ENCODE measurements around the gene KCNF1.

Gene KCNF1

GRCh38 chr2:10921525-10921924 is 9.8 kb downstream of the KCNF1 start:
- no peak for DNase-seq (ENCODE audit: low spot score)

GRCh38 chr2:10922307-10923007 is 10.7 kb downstream of the KCNF1 start:
- DNase-seq (ENCODE audit: low spot score): no peak

GRCh38 chr2:10923008-10923375 is 11.3 kb downstream of the KCNF1 start:
- DNase-seq (ENCODE audit: low spot score): no peak

GRCh38 chr2:10923965-10924364 is 12.2 kb downstream of the KCNF1 start:
- DNase-seq (ENCODE audit: low spot score): no peak

GRCh38 chr2:10924441-10924840 is 12.7 kb downstream of the KCNF1 start:
- peak; percentile 72 for DNase-seq (ENCODE audit: low spot score)

- no peak for DNase-seq (ENCODE audit: low spot score)
Observed at GRCh38 chr2:10924859-10925258, 13.1 kb downstream of the KCNF1 start.

- no peak for DNase-seq (ENCODE audit: low spot score)
Observed at GRCh38 chr2:10926191-10926820, 14.6 kb downstream of the KCNF1 start.

- DNase-seq (ENCODE audit: low spot score): no peak
Observed at GRCh38 chr2:10930721-10931516, 19.2 kb downstream of the KCNF1 start.

- DNase-seq (ENCODE audit: low spot score): peak; percentile 83
Observed at GRCh38 chr2:10931710-10932255, 20.0 kb downstream of the KCNF1 start.

- no peak for DNase-seq (ENCODE audit: low spot score)
Observed at GRCh38 chr2:10932345-10933151, 20.8 kb downstream of the KCNF1 start.

GRCh38 chr2:10933700-10934225 is 22.0 kb downstream of the KCNF1 start:
- DNase-seq (ENCODE audit: low spot score): no peak

GRCh38 chr2:10934308-10934978 is 22.7 kb downstream of the KCNF1 start:
- DNase-seq (ENCODE audit: low spot score): no peak

GRCh38 chr2:10934979-10935350 is 23.2 kb downstream of the KCNF1 start:
- no peak for DNase-seq (ENCODE audit: low spot score)

- no peak for DNase-seq (ENCODE audit: low spot score)
Observed at GRCh38 chr2:10935366-10935918, 23.7 kb downstream of the KCNF1 start.

- DNase-seq (ENCODE audit: low spot score): peak; percentile 94
Observed at GRCh38 chr2:10935953-10936942, 24.5 kb downstream of the KCNF1 start.

- no peak for DNase-seq (ENCODE audit: low spot score)
Observed at GRCh38 chr2:10939058-10939457, 27.3 kb downstream of the KCNF1 start.

GRCh38 chr2:10940596-10940995 is 28.9 kb downstream of the KCNF1 start:
- DNase-seq (ENCODE audit: low spot score): no peak

GRCh38 chr2:10941383-10941782 is 29.6 kb downstream of the KCNF1 start:
- no peak for DNase-seq (ENCODE audit: low spot score)

- no peak for DNase-seq (ENCODE audit: low spot score)
Observed at GRCh38 chr2:10944799-10945198, 33.1 kb downstream of the KCNF1 start.

GRCh38 chr2:10946394-10946793 is 34.7 kb downstream of the KCNF1 start:
- DNase-seq (ENCODE audit: low spot score): no peak
